Epithelial cell of proximal tubule (primary cell): ENCODE data around the gene DOCK10. TPM values are rescaled to one million over a fixed set of nuclear protein-coding genes. Genes with fewer than 3 reads are reported as not detected.

Source experiments
- DNase-seq: peaks from one replicate; pipeline ENCODE4 v3.0.0-alpha.2; 2011; ENCODE audit warnings: low read depth
- H3K4me3 ChIP-seq: 2 replicates; pipeline ENCODE4 v1.5.1; 2011; ENCODE audit warnings: low read depth, mild to moderate bottlenecking, low read length
- CTCF ChIP-seq: conservative IDR thresholded peaks from 2 replicates; pipeline ENCODE4 v1.5.1; 2012; ENCODE audit warnings: low read depth, mild to moderate bottlenecking, low read length
- total RNA-seq: library from RNA; depleted of rRNA; stranded (reverse); fragments of >200 nt; gene quantifications from 2 replicates; pipeline ENCODE4 v1.2.3, GENCODE V29; 2015

DOCK10 gene
- total RNA-seq, 1 donor from 2014 or later, result 2.1 TPM

GRCh38 chr2:224849264-224849663 is 193.0 kb downstream of the DOCK10 start:
- no peak for DNase-seq
- no peak overlapping the region for H3K4me3 ChIP-seq
- TF ChIP-seq CTCF, result peak; percentile 40

- H3K4me3 ChIP-seq, result no peak overlapping the region
- TF ChIP-seq CTCF, result no peak
- DNase-seq, result peak; percentile 38
These were observed 194.1 kb downstream of the DOCK10 start for GRCh38 chr2:224847961-224848850.

DNA sequence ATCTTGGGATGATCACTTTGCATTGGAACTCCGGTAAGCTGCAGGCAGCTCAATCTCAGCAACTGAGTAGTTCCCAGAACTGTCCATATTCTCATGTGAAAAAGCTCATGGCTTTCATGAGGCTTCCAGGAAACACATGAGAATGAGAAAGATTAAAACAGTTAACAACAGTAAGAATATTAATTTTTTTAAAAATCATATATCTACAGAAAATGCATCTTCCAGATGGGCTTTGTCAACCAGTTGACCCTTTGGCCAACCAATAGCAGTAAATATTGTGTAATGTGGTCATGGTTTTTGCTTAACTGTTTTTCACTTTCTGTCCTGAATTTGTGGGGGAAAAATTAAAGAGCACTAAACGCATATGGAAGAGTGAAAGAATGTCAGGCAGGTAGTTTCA is 194.9 kb downstream of the DOCK10 start:
- no peak for TF ChIP-seq CTCF

DNA sequence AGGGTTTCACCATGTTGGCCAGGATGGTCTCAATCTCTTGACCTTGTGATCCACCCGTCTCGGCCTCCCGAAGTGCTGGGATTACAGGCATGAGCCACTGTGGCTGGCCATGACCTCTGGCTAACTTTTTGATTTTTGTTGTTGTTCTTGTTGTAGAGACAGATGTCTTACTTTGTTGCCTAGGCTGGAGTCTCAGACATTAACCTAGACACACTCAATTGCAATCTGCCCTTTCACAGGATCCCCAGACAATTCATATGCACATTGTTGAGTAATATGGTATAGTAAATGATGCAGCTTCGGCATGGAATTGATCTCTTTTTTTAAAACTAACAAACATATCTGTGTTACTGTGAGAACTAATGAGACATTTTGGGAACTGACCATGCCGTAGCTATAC is 195.6 kb downstream of the DOCK10 start:
- no peak for DNase-seq
- TF ChIP-seq CTCF, result no peak
- no peak overlapping the region for H3K4me3 ChIP-seq

More for the DNA sequence above, 194.9 kb downstream of the DOCK10 start:
- H3K4me3 ChIP-seq, result no peak overlapping the region
- DNase-seq, result no peak

DNA sequence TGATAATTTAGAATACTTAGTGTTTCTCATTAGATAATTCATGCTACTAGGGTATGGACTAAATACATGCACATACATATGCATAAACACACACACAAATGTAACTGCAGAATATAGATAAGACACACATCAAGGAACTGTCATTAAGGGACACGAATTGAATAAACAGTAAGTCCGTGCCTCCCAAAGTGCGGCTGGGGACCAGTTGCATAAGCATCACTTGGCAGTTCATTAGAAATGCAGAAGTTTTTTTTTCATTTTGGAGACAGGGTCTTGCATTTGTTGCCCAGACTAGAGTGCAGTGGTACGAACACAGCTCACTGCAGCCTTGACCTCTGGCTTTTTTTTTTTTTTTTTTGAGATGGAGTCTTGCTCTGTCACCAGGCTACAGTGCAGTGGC is 196.1 kb downstream of the DOCK10 start:
- DNase-seq, result no peak
- no peak overlapping the region for H3K4me3 ChIP-seq
- no peak for TF ChIP-seq CTCF

DNA sequence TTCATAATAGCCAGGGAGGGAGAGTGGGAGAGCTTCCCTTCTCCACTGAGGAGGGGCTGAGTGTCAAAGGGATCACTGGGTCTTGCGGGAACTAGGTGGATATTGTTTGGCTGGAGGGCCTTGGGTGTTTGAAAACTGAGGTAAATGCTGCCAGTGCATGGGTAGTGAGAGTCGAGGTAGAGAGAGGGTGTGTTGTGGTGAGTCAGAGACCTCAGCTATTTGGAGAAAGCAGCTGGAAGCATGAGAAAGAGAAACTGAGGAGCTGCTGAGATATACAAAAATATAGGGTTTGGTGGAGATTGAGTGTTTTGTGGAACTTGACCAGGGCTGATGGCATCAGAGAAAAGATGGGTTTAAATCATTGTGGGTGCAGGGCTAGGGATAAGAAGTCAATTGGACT is 199.1 kb downstream of the DOCK10 start:
- no peak overlapping the region for H3K4me3 ChIP-seq

More for the DNA sequence above, 199.1 kb downstream of the DOCK10 start:
- no peak for TF ChIP-seq CTCF
- DNase-seq, result no peak
